Measurements from ENCODE around the gene CHCHD3. TPM values are rescaled to one million over a fixed set of nuclear protein-coding genes. Genes with fewer than 3 reads are reported as not detected.

Gene CHCHD3
- total RNA-seq, 1 experiment from 2014 or later, result 102 TPM

DNA sequence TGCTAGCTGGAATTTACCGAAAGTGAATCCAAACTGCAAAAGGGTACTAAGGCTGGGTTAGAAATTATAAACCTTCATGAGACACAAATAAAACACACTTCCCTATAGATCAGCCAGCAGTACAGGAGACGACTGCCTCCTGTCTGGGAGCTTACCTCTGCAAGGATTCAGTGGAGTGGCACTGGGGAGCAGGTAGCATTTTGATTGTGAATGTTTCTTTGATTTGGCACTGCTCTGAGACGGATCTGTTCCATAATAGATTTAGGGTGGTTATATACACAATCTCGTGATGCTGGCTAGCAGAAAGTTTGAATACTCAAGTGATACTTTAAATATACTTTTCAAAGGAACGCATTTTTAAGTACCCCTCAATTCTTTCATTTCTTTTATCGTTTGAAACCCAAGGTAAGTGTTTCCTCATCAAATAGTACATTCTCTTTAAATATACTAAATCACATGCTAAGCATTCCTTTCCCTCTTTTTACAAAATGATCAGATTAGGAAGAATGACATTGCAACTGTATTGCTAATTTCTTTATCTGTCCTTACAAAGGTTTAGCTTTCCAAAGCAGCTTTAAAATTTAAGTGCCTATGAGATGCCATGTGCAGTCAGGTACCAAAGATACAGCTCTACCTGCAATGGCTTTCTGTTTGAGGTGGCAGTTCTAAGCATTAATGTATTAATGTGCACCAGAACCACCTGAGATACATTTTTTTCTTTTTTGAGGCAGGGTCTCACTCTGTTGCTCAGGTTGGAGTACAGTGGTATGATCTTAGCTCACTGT lies 20.6 kb upstream of the CHCHD3 start:
- Mint-ChIP-seq H3K4me1 (ENCODE audit: low read depth, unreplicated experiment) (no peaks in the 10 kb centered on the region), H3K9me3 (ENCODE audit: unreplicated experiment) (no peaks in the 10 kb centered on the region), H3K4me3 (ENCODE audit: unreplicated experiment) (no peak overlapping the region), H3K27me3 (ENCODE audit: insufficient read depth, unreplicated experiment) (peaks cover 11% of the 10 kb centered on the region), H3K27ac (ENCODE audit: unreplicated experiment) (no peak overlapping the region), H3K36me3 (ENCODE audit: insufficient read depth, unreplicated experiment) (no peaks in the 10 kb centered on the region)
- H3K36me3 ChIP-seq (ENCODE audit: control insufficient read depth, insufficient read depth, low read length), result no peaks in the 10 kb centered on the region
- no peak for DNase-seq
- ChIA-PET CTCF (no interaction called here), POLR2A (no interaction called here)
- no peaks in the 10 kb centered on the region for H3K9me3 ChIP-seq
- TF ChIP-seq, protein P1, sequence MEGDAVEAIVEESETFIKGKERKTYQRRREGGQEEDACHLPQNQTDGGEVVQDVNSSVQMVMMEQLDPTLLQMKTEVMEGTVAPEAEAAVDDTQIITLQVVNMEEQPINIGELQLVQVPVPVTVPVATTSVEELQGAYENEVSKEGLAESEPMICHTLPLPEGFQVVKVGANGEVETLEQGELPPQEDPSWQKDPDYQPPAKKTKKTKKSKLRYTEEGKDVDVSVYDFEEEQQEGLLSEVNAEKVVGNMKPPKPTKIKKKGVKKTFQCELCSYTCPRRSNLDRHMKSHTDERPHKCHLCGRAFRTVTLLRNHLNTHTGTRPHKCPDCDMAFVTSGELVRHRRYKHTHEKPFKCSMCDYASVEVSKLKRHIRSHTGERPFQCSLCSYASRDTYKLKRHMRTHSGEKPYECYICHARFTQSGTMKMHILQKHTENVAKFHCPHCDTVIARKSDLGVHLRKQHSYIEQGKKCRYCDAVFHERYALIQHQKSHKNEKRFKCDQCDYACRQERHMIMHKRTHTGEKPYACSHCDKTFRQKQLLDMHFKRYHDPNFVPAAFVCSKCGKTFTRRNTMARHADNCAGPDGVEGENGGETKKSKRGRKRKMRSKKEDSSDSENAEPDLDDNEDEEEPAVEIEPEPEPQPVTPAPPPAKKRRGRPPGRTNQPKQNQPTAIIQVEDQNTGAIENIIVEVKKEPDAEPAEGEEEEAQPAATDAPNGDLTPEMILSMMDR (IDR thresholded peaks at IDR 0.05; ENCODE audit: insufficient read depth in 1 of 2, low read depth in 1 of 2, low read length in 1 of 2, severe bottlenecking in 1 of 2, unreplicated experiment in 1 of 2), result no peak
- no peaks in the 10 kb centered on the region for H3K4me1 ChIP-seq
- no TSS peak for BruUV-seq (replicated peaks)
- no peaks in the 10 kb centered on the region for H3K27me3 ChIP-seq (replicated peaks; ENCODE audit: control insufficient read depth, insufficient read depth, low read length)
- H3K4me3 ChIP-seq (ENCODE audit: low read depth, low read length), result no peak overlapping the region
- intact Hi-C loops (cut with micrococcal nuclease; ENCODE audit: unreplicated experiment), result no loop called here

DNA sequence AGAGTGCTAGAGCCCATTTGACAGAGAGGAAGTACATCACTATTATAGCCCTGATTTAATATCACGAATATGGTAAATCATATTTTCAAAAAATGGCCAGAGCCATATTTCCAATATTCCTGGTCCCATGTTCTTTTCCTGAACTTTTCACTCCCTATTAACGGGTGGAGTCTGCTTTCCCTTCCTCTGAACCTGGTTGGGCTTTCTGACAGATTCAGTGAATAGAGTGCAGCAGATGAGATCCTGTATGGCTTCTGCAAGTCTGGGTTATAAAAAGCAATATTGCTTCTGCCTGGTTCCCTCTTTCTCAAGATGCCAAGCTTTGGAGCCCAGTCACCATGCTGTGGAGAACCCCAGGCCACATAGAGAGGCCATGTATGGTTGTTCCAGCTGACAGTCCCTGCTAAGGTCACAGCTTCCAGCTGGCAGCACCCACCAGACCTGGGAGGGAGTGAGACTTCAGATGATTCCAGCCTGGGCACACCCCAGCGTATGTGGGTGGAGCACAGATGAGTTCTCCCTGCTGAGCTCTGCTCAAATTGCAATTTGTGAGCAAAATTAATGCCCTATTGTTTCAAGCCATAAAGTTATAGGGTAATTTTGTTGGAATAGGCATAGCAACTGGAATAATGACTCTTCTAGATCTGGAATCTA lies 17.9 kb upstream of the CHCHD3 start:
- no peaks in the 10 kb centered on the region for H3K4me1 ChIP-seq
- TF ChIP-seq, protein P1 (IDR thresholded peaks at IDR 0.05; ENCODE audit: insufficient read depth in 1 of 2, low read depth in 1 of 2, low read length in 1 of 2, severe bottlenecking in 1 of 2, unreplicated experiment in 1 of 2), result no peak
- BruUV-seq (replicated peaks), result no TSS peak
- Mint-ChIP-seq H3K4me1 (ENCODE audit: low read depth, unreplicated experiment) (no peaks in the 10 kb centered on the region), H3K9me3 (ENCODE audit: unreplicated experiment) (no peaks in the 10 kb centered on the region), H3K4me3 (ENCODE audit: unreplicated experiment) (no peak overlapping the region), H3K27me3 (ENCODE audit: insufficient read depth, unreplicated experiment) (peaks cover 8% of the 10 kb centered on the region), H3K27ac (ENCODE audit: unreplicated experiment) (no peak overlapping the region), H3K36me3 (ENCODE audit: insufficient read depth, unreplicated experiment) (no peaks in the 10 kb centered on the region)
- no peaks in the 10 kb centered on the region for H3K36me3 ChIP-seq (ENCODE audit: control insufficient read depth, insufficient read depth, low read length)
- no peak for DNase-seq
- intact Hi-C loops (cut with micrococcal nuclease; ENCODE audit: unreplicated experiment), result no loop called here
- POLR2A ChIA-PET, result no interaction called here
- H3K4me3 ChIP-seq (ENCODE audit: low read depth, low read length), result no peak overlapping the region
- H3K27me3 ChIP-seq (replicated peaks; ENCODE audit: control insufficient read depth, insufficient read depth, low read length), result no peaks in the 10 kb centered on the region
- CTCF ChIA-PET, result no interaction called here
- no peaks in the 10 kb centered on the region for H3K9me3 ChIP-seq

DNA sequence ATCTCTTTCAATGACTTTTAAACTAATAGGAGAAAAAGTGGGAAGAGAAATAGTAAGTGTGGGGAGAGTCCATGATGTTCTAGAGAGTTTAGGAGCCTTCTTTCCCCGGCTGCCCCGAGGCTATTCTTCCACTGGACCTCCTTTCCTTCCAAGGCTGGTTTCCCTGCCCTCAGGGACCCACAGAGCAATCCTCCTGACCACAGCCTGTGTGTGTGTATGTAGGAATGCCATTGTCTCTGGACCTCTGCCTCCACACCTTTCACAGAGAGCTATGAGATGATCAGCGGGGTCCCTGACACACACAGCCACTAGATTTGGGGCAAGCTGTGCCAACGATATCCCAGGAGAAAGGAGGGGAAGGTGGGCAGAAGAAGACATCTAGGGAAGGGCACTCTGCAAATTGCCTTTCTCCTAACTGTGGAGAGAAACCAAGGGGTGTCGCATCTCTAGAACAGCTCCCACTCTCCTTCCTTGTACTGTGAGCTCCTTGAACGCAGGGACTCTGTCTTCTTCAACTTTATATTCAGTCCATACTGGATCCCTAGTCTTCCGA lies 13.3 kb upstream of the CHCHD3 start:
- Histone ChIP-seq H3K4me1 (no peaks in the 10 kb centered on the region), H3K27me3 (replicated peaks; ENCODE audit: control insufficient read depth, insufficient read depth, low read length) (no peaks in the 10 kb centered on the region), H3K9me3 (no peaks in the 10 kb centered on the region), H3K4me3 (ENCODE audit: low read depth, low read length) (no peak overlapping the region), H3K36me3 (ENCODE audit: control insufficient read depth, insufficient read depth, low read length) (no peaks in the 10 kb centered on the region)
- no peaks in the 10 kb centered on the region for H3K9me3 Mint-ChIP-seq (ENCODE audit: unreplicated experiment)
- DNase-seq, result no peak
- ChIA-PET POLR2A (no interaction called here), CTCF (no interaction called here)
- BruUV-seq (replicated peaks), result no TSS peak
- H3K36me3 Mint-ChIP-seq (ENCODE audit: insufficient read depth, unreplicated experiment), result no peaks in the 10 kb centered on the region
- TF ChIP-seq, protein P1 (IDR thresholded peaks at IDR 0.05; ENCODE audit: insufficient read depth in 1 of 2, low read depth in 1 of 2, low read length in 1 of 2, severe bottlenecking in 1 of 2, unreplicated experiment in 1 of 2), result no peak
- H3K4me1 Mint-ChIP-seq (ENCODE audit: low read depth, unreplicated experiment), result no peaks in the 10 kb centered on the region
- H3K27me3 Mint-ChIP-seq (ENCODE audit: insufficient read depth, unreplicated experiment), result peaks cover 5% of the 10 kb centered on the region
- H3K27ac Mint-ChIP-seq (ENCODE audit: unreplicated experiment), result no peak overlapping the region
- H3K4me3 Mint-ChIP-seq (ENCODE audit: unreplicated experiment), result no peak overlapping the region
- intact Hi-C loops (cut with micrococcal nuclease; ENCODE audit: unreplicated experiment), result no loop called here
